ENCODE results near the gene ZFP92. TPM values are rescaled to one million over a fixed set of nuclear protein-coding genes. Genes with fewer than 3 reads are reported as not detected.

The ZFP92 gene
- total and polyA plus RNA-seq, 8 donors, result 0.98 to 2.9 (median 1.2) TPM

- no peaks in the 10 kb centered on the region for H3K4me1 ChIP-seq
- no peak for ATAC-seq
- no peaks in the 10 kb centered on the region for H3K9me3 ChIP-seq
- no peak overlapping the region for H3K27ac ChIP-seq
- H3K4me3 ChIP-seq, result no peak overlapping the region
- TF ChIP-seq CTCF (IDR thresholded peaks at IDR 0.05), result no peak
- no peak for DNase-seq
- H3K27me3 ChIP-seq, result no peaks in the 10 kb centered on the region
- intact Hi-C loops (cut with DNase I), result no loop called here
- no peaks in the 10 kb centered on the region for H3K36me3 ChIP-seq
Measured at GRCh38 chrX:153375571-153375970, 35.7 kb upstream of the ZFP92 start.

GRCh38 chrX:153377727-153378126 is 33.5 kb upstream of the ZFP92 start:
- no peaks in the 10 kb centered on the region for H3K27me3 ChIP-seq
- H3K4me1 ChIP-seq, result no peaks in the 10 kb centered on the region
- H3K27ac ChIP-seq, result no peak overlapping the region
- no peak for TF ChIP-seq CTCF (IDR thresholded peaks at IDR 0.05)
- H3K4me3 ChIP-seq, result no peak overlapping the region
- intact Hi-C loops (cut with DNase I), result no loop called here
- no peaks in the 10 kb centered on the region for H3K36me3 ChIP-seq
- DNase-seq (no peak), ATAC-seq (no peak)
- H3K9me3 ChIP-seq, result no peaks in the 10 kb centered on the region

GRCh38 chrX:153378607-153379006 is 32.7 kb upstream of the ZFP92 start:
- Histone ChIP-seq H3K4me1 (no peaks in the 10 kb centered on the region), H3K9me3 (no peaks in the 10 kb centered on the region), H3K27ac (no peak overlapping the region), H3K4me3 (no peak overlapping the region), H3K27me3 (no peaks in the 10 kb centered on the region), H3K36me3 (no peaks in the 10 kb centered on the region)
- intact Hi-C loops (cut with DNase I), result no loop called here
- TF ChIP-seq CTCF (IDR thresholded peaks at IDR 0.05), result no peak
- DNase-seq (no peak), ATAC-seq (no peak)

- Histone ChIP-seq H3K36me3 (no peaks in the 10 kb centered on the region), H3K27me3 (no peaks in the 10 kb centered on the region), H3K27ac (no peak overlapping the region), H3K9me3 (no peaks in the 10 kb centered on the region), H3K4me3 (no peak overlapping the region), H3K4me1 (no peaks in the 10 kb centered on the region)
- TF ChIP-seq CTCF (IDR thresholded peaks at IDR 0.05), result no peak
- intact Hi-C loops (cut with DNase I), result no loop called here
- ATAC-seq (no peak), DNase-seq (no peak)
Measured at GRCh38 chrX:153379508-153379907, 31.8 kb upstream of the ZFP92 start.

- no peak overlapping the region for H3K27ac ChIP-seq
- no peaks in the 10 kb centered on the region for H3K27me3 ChIP-seq
- TF ChIP-seq CTCF (IDR thresholded peaks at IDR 0.05), result no peak
- no peaks in the 10 kb centered on the region for H3K9me3 ChIP-seq
- intact Hi-C loops (cut with DNase I), result no loop called here
- no peak overlapping the region for H3K4me3 ChIP-seq
- no peaks in the 10 kb centered on the region for H3K36me3 ChIP-seq
- ATAC-seq, result no peak
- DNase-seq, result peak in 1 of 4 donors; percentile 32
- H3K4me1 ChIP-seq, result no peaks in the 10 kb centered on the region
Measured at GRCh38 chrX:153379971-153380581, 31.2 kb upstream of the ZFP92 start.
